BJ (cell line): ENCODE results near the gene MAP3K14. TPM values are rescaled to one million over a fixed set of nuclear protein-coding genes. Genes with fewer than 3 reads are reported as not detected.
A peak's percentile ranks its signal among the peaks of the same experiment; 100 is the strongest.

ENCODE experiments used
- CTCF ChIA-PET: fragments of 350-600 bp; formaldehyde crosslinking; extraction: SDS; loops from one replicate; lab custom pipeline; 2021; ENCODE audit warnings: antibody characterized with exemption, inconsistent platforms; lab: Yijun Ruan, JAX
- POLR2A ChIA-PET: fragments of 300-600 bp; sonication (Branson Sonifier 250); formaldehyde crosslinking; extraction: SDS; loops from one replicate; lab custom pipeline; 2021; ENCODE audit warnings: antibody characterized with exemption; lab: Charles Lee
- DNase-seq: peaks from one replicate; pipeline ENCODE4 v3.0.0-alpha.2; 2011; ENCODE audit warnings: low read depth
- H3K27me3 ChIP-seq: 2 replicates; pipeline ENCODE4 v1.6.0; 2011; ENCODE audit warnings: low read length; ENCODE audit not compliant: control insufficient read depth, insufficient read depth
- H3K36me3 ChIP-seq: 2 replicates; pipeline ENCODE4 v1.5.1; 2011; ENCODE audit warnings: low read length; ENCODE audit not compliant: control insufficient read depth, insufficient read depth
- H3K4me3 ChIP-seq: 2 replicates; pipeline ENCODE4 v1.5.1; 2011; ENCODE audit warnings: low read depth, mild to moderate bottlenecking, control low read depth, low read length
- CTCF ChIP-seq: IDR thresholded peaks from 2 replicates; pipeline ENCODE4 v1.5.1; 2011; ENCODE audit warnings: low read depth, mild to moderate bottlenecking, control low read depth, inconsistent platforms, low read length, moderate library complexity; ENCODE audit not compliant: insufficient read depth
- polyA plus RNA-seq: library from polyadenylated mRNA; depleted of rRNA; stranded (reverse); fragments of >200 nt; gene quantifications from 2 replicates; pipeline ENCODE4 v1.2.3, GENCODE V29; 2011

Gene MAP3K14
- polyA plus RNA-seq, 1 experiment, result 6.5 TPM

GRCh38 chr17:45235416-45236281 lies 81.2 kb downstream of the MAP3K14 start:
- TF ChIP-seq CTCF, result peak; percentile 86
- POLR2A ChIA-PET, result interaction anchor here (0.5 kb wide), 1 partner anchor 84 kb away, joined by 5 read pairs; no protein-coding TSS in a partner anchor

GRCh38 chr17:45234641-45235415 lies 82.0 kb downstream of the MAP3K14 start:
- peak; percentile 33 for TF ChIP-seq CTCF
- no peaks in the 10 kb centered on the region for H3K36me3 ChIP-seq
- ChIA-PET CTCF (interaction anchor here (0.6 to 3.1 kb wide), 29 partner anchors 9 to 1024 kb away, joined by 3 to 51 read pairs (median 4); partner anchors contain the start of gene ACBD4), POLR2A (no interaction called here)
- no peak for DNase-seq
- H3K4me3 ChIP-seq, result no peak overlapping the region
- H3K27me3 ChIP-seq, result no peaks in the 10 kb centered on the region

More at GRCh38 chr17:45235416-45236281, 81.2 kb downstream of the MAP3K14 start:
- Histone ChIP-seq H3K27me3 (no peaks in the 10 kb centered on the region), H3K4me3 (no peak overlapping the region), H3K36me3 (no peaks in the 10 kb centered on the region)
- CTCF ChIA-PET, result interaction anchor here (0.7 to 3.1 kb wide), 30 partner anchors 10 to 158 kb away, joined by 3 to 51 read pairs (median 4); partner anchors contain the start of gene ACBD4
- no peak for DNase-seq

- POLR2A ChIA-PET, result no interaction called here
These were observed 83.3 kb downstream of the MAP3K14 start for GRCh38 chr17:45233423-45233924.

GRCh38 chr17:45232514-45233422 lies 84.1 kb downstream of the MAP3K14 start:
- Histone ChIP-seq H3K4me3 (no peak overlapping the region), H3K36me3 (no peaks in the 10 kb centered on the region), H3K27me3 (no peaks in the 10 kb centered on the region)
- CTCF ChIA-PET, result interaction anchor here (0.6 to 5.7 kb wide), 9 partner anchors 8 to 153 kb away, joined by 3 to 78 read pairs (median 5); partner anchors contain the start of genes ACBD4, FMNL1 and HEXIM1
- DNase-seq, result no peak
- TF ChIP-seq CTCF, result no peak
- POLR2A ChIA-PET, result no interaction called here

More at GRCh38 chr17:45233423-45233924, 83.3 kb downstream of the MAP3K14 start:
- Histone ChIP-seq H3K4me3 (no peak overlapping the region), H3K36me3 (no peaks in the 10 kb centered on the region), H3K27me3 (no peaks in the 10 kb centered on the region)
- no peak for TF ChIP-seq CTCF
- CTCF ChIA-PET, result interaction anchor here (1.2 to 5.7 kb wide), 4 partner anchors 13 to 152 kb away, joined by 5 to 78 read pairs (median 36); partner anchors contain the start of genes ACBD4 and FMNL1
- no peak for DNase-seq
